ENCODE measurements around the gene RBM10.
"Not testable (repeated sequence)": the region's sequence is repeated elsewhere in the genome, so short reads cannot be mapped to it uniquely, and the experiment has no call there.

RBM10 gene

GRCh38 chrX:47129157-47129898 lies 15.7 kb upstream of the RBM10 start:
- in situ Hi-C loops (cut with HindIII; ENCODE audit: low sequenced_read_pairs): no loop called here
- peak; percentile 96 for DNase-seq (ENCODE audit: low read depth, low spot score)
- TF ChIP-seq CTCF (IDR thresholded peaks at IDR 0.05; ENCODE audit: low read depth, low read length): no peak
- H3K4me3 ChIP-seq (ENCODE audit: low read depth, low read length): peak overlapping the region; percentile 57

GRCh38 chrX:47129899-47130358 lies 15.1 kb upstream of the RBM10 start:
- TF ChIP-seq CTCF (IDR thresholded peaks at IDR 0.05; ENCODE audit: low read depth, low read length): no peak
- DNase-seq (ENCODE audit: low read depth, low spot score): peak; percentile 3
- in situ Hi-C loops (cut with HindIII; ENCODE audit: low sequenced_read_pairs): no loop called here
- H3K4me3 ChIP-seq (ENCODE audit: low read depth, low read length): peak overlapping the region; percentile 57

GRCh38 chrX:47133493-47133892 lies 11.5 kb upstream of the RBM10 start:
- TF ChIP-seq CTCF (IDR thresholded peaks at IDR 0.05; ENCODE audit: low read depth, low read length): no peak
- H3K4me3 ChIP-seq (ENCODE audit: low read depth, low read length): no peak overlapping the region
- in situ Hi-C loops (cut with HindIII; ENCODE audit: low sequenced_read_pairs): no loop called here
- DNase-seq (ENCODE audit: low read depth, low spot score): no peak

- peak; percentile 36 for DNase-seq (ENCODE audit: low read depth, low spot score)
- in situ Hi-C loops (cut with HindIII; ENCODE audit: low sequenced_read_pairs): not testable (repeated sequence)
Measured at GRCh38 chrX:47135650-47136049, 9.4 kb upstream of the RBM10 start.

GRCh38 chrX:47138171-47138570 lies 6.8 kb upstream of the RBM10 start:
- no peak for TF ChIP-seq CTCF (IDR thresholded peaks at IDR 0.05; ENCODE audit: low read depth, low read length)
- no peak for DNase-seq (ENCODE audit: low read depth, low spot score)
- no peak overlapping the region for H3K4me3 ChIP-seq (ENCODE audit: low read depth, low read length)
- in situ Hi-C loops (cut with HindIII; ENCODE audit: low sequenced_read_pairs): no loop called here

More at GRCh38 chrX:47135650-47136049, 9.4 kb upstream of the RBM10 start:
- H3K4me3 ChIP-seq (ENCODE audit: low read depth, low read length): not testable (repeated sequence)

GRCh38 chrX:47143894-47144625 lies 961 bp upstream of the RBM10 start:
- peak; percentile 3 for DNase-seq (ENCODE audit: low read depth, low spot score)
- in situ Hi-C loops (cut with HindIII; ENCODE audit: low sequenced_read_pairs): no loop called here
- peak overlapping the region; percentile 78 for H3K4me3 ChIP-seq (ENCODE audit: low read depth, low read length)
- no peak for TF ChIP-seq CTCF (IDR thresholded peaks at IDR 0.05; ENCODE audit: low read depth, low read length)

Measured in astrocyte of the spinal cord (primary cell).